Hepatocyte (in vitro differentiated cells): ENCODE results near the gene BRSK1.

ENCODE experiments used
- CTCF ChIP-seq: fragments of 200-600 bp; sonication (generic); IDR thresholded peaks from 2 replicates; pipeline ENCODE4 v1.5.1; 2016; ENCODE audit warnings: antibody characterized with exemption, mild to moderate bottlenecking; ENCODE audit not compliant: poor library complexity
- EZH2 ChIP-seq: fragments of 200-600 bp; sonication (generic); IDR thresholded peaks from 2 replicates; pipeline ENCODE4 v1.6.1; 2016; ENCODE audit warnings: antibody characterized with exemption, mild to moderate bottlenecking, borderline replicate concordance

- TF ChIP-seq CTCF (no peak), EZH2 (no peak)
Observed at GRCh38 chr19:55321466-55322137, 37.8 kb downstream of the BRSK1 start.
